Measurements from ENCODE around the gene GJA9. TPM values are rescaled to one million over a fixed set of nuclear protein-coding genes. Genes with fewer than 3 reads are reported as not detected.
A peak's percentile ranks its signal among the peaks of the same experiment; 100 is the strongest.

The GJA9 gene
- total and polyA plus RNA-seq, 9 donors: 0.18 to 0.24 (median 0.24) TPM; not detected in 6

DNA sequence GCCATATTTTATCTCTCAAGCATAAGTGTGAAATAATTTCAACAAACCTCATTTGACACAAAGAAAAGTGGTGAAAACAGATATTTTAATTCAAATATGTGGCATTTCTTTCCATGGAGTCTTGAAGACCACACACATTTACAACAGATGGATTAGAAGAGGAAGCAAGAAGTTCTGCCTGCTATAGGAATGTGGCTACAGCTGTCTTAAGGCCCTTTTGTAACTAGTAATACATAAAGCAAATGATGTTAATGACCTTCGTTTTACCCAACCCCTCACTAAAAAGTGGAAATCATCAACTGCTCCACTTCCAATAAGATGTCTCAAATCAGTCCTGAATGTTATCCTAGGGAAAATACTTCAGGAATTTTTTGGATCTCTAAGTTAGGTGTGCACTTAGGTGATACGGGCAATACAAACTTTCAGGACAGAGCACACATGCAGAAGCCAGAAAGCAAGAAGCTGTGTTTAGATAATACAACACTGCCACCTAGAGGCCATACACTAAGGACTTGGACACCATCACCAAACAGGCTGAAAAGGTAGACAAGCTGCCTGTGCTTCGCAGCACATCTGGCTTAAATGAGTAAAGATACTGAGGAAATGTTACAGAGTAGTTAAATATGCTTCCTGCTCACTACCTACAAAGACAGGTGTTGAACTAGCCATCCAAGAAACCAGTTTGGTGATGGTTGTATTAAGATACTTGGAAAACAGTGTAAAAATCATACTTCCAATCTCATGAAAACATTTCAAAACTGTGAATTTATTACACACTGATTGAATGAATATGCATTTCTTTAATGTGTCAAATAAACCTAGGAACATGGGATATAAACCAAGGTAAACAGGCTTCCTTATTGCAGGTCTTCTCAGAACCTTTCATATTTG, 46.2 kb downstream of the GJA9 start:
- no peaks in the 10 kb centered on the region for H3K27me3 ChIP-seq (ENCODE audit: control insufficient read depth, insufficient read depth, low read length)
- no peaks in the 10 kb centered on the region for H3K4me1 ChIP-seq (ENCODE audit: control insufficient read depth, insufficient read depth, low read length)
- DNase-seq: peak; percentile 90
- no peak overlapping the region for H3K4me3 ChIP-seq (ENCODE audit: low read length)
- WGBS (ENCODE audit: insufficient coverage): no CpG with 5 or more reads among the region's 3 CpGs
- no peak overlapping the region for H3K27ac ChIP-seq (ENCODE audit: low read length)
- H3K36me3 ChIP-seq (ENCODE audit: control insufficient read depth, insufficient read depth, low read length): peaks cover 17% of the 10 kb centered on the region
- no peaks in the 10 kb centered on the region for H3K9me3 ChIP-seq (replicated peaks; ENCODE audit: control insufficient read depth, low read depth, low read length)

- 100% methylated on average over 1 of the region's 3 CpGs for WGBS (ENCODE audit: insufficient coverage)
Observed at GRCh38 chr1:38834221-38834782, 47.1 kb downstream of the GJA9 start.

GRCh38 chr1:38833146-38833545, 48.2 kb downstream of the GJA9 start:
- H3K4me1 ChIP-seq (ENCODE audit: control insufficient read depth, insufficient read depth, low read length): no peaks in the 10 kb centered on the region
- H3K4me3 ChIP-seq (ENCODE audit: low read length): no peak overlapping the region
- no peaks in the 10 kb centered on the region for H3K27me3 ChIP-seq (ENCODE audit: control insufficient read depth, insufficient read depth, low read length)
- peaks cover 4% of the 10 kb centered on the region for H3K36me3 ChIP-seq (ENCODE audit: control insufficient read depth, insufficient read depth, low read length)
- DNase-seq: no peak
- 47% methylated on average over 1 of the region's 3 CpGs for WGBS (ENCODE audit: insufficient coverage)
- no peaks in the 10 kb centered on the region for H3K9me3 ChIP-seq (replicated peaks; ENCODE audit: control insufficient read depth, low read depth, low read length)
- no peak overlapping the region for H3K27ac ChIP-seq (ENCODE audit: low read length)

More at GRCh38 chr1:38834221-38834782, 47.1 kb downstream of the GJA9 start:
- H3K4me3 ChIP-seq (ENCODE audit: low read length): no peak overlapping the region
- no peaks in the 10 kb centered on the region for H3K9me3 ChIP-seq (replicated peaks; ENCODE audit: control insufficient read depth, low read depth, low read length)
- H3K27me3 ChIP-seq (ENCODE audit: control insufficient read depth, insufficient read depth, low read length): no peaks in the 10 kb centered on the region
- H3K27ac ChIP-seq (ENCODE audit: low read length): no peak overlapping the region
- no peaks in the 10 kb centered on the region for H3K4me1 ChIP-seq (ENCODE audit: control insufficient read depth, insufficient read depth, low read length)
- H3K36me3 ChIP-seq (ENCODE audit: control insufficient read depth, insufficient read depth, low read length): peaks cover 14% of the 10 kb centered on the region
- no peak for DNase-seq

GRCh38 chr1:38832370-38832734, 49.0 kb downstream of the GJA9 start:
- DNase-seq: no peak
- H3K27me3 ChIP-seq (ENCODE audit: control insufficient read depth, insufficient read depth, low read length): no peaks in the 10 kb centered on the region
- WGBS (ENCODE audit: insufficient coverage): 83% methylated on average over 1 of the region's 3 CpGs
- H3K36me3 ChIP-seq (ENCODE audit: control insufficient read depth, insufficient read depth, low read length): no peaks in the 10 kb centered on the region
- no peak overlapping the region for H3K4me3 ChIP-seq (ENCODE audit: low read length)
- no peaks in the 10 kb centered on the region for H3K9me3 ChIP-seq (replicated peaks; ENCODE audit: control insufficient read depth, low read depth, low read length)
- H3K27ac ChIP-seq (ENCODE audit: low read length): no peak overlapping the region
- no peaks in the 10 kb centered on the region for H3K4me1 ChIP-seq (ENCODE audit: control insufficient read depth, insufficient read depth, low read length)

DNA sequence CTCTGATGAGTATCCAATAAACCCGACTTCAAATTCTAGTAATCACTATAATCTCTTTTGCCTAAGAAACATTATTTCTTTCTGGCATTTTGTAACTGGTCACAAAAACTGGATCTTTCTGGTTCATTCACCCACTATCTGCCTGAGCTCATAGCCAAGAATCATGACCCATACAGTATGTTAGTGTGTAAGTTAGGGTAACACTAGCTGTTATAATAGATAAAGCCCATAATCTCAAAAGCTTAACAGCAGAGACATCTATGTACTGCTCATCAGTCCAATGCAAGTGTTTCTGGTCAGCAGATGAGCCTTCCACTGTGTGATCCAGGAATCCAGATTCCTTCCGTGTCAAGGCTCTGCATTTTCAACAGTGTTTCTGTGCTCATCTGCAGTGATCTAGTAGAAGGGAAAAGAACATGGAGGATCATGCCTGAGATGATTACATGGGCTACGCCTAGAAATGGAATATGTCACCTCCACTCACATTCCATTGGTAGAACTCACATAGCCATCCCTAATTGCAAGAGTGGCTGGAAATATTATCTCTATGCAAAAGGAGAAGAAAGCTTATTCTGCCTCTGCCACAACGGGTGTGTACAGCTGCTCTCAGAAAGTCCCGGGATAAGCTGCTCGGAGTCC, 49.5 kb downstream of the GJA9 start:
- Histone ChIP-seq H3K4me1 (ENCODE audit: control insufficient read depth, insufficient read depth, low read length) (no peaks in the 10 kb centered on the region), H3K36me3 (ENCODE audit: control insufficient read depth, insufficient read depth, low read length) (no peaks in the 10 kb centered on the region), H3K27me3 (ENCODE audit: control insufficient read depth, insufficient read depth, low read length) (no peaks in the 10 kb centered on the region), H3K4me3 (ENCODE audit: low read length) (no peak overlapping the region), H3K9me3 (replicated peaks; ENCODE audit: control insufficient read depth, low read depth, low read length) (no peaks in the 10 kb centered on the region), H3K27ac (ENCODE audit: low read length) (no peak overlapping the region)
- 63% methylated on average over 4 of the region's 6 CpGs for WGBS (ENCODE audit: insufficient coverage)
- no peak for DNase-seq

DNA sequence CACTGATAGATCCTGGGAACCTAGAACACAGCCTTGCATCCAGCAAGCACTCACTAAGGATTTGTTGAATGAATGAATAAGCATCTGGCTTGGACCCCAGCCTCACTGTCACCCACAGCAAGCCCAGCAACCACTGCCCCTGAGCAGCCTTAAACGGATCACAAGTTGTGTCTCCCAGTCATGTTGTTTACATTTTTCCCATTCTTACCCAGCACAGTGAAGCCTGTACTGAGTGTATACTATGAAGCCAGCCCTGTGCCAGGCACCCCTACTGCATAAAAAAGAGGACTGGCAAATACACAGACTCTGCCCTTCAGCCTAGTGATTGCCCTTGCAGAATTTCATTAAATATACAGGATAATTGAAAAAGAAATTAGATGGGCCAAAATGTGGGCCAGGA, 52.0 kb downstream of the GJA9 start:
- Histone ChIP-seq H3K27ac (ENCODE audit: low read length) (no peak overlapping the region), H3K9me3 (replicated peaks; ENCODE audit: control insufficient read depth, low read depth, low read length) (no peaks in the 10 kb centered on the region), H3K36me3 (ENCODE audit: control insufficient read depth, insufficient read depth, low read length) (no peaks in the 10 kb centered on the region), H3K4me3 (ENCODE audit: low read length) (no peak overlapping the region), H3K27me3 (ENCODE audit: control insufficient read depth, insufficient read depth, low read length) (peaks cover 5% of the 10 kb centered on the region), H3K4me1 (ENCODE audit: control insufficient read depth, insufficient read depth, low read length) (no peaks in the 10 kb centered on the region)
- no peak for DNase-seq
- WGBS (ENCODE audit: insufficient coverage): no CpG with 5 or more reads among the region's 1 CpG

DNA sequence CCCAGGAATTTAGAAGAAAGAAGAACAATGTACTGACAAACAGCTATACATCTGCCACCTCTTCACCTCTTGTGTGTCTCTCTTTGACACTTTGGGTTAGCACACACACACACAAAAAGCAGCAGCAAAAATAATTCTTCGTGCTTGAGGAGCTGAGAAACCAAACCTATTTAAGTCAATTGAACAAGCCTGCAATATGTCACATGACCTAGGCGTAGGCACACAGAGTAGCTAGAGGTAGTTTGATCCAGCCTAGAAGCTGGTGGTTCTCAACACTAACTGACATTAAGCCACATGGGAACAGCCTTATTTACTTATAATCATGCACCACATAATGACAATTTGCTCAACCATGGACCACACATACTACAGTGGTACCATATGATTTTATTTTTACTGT, 54.1 kb downstream of the GJA9 start:
- Histone ChIP-seq H3K27me3 (ENCODE audit: control insufficient read depth, insufficient read depth, low read length) (peaks cover 7% of the 10 kb centered on the region), H3K36me3 (ENCODE audit: control insufficient read depth, insufficient read depth, low read length) (no peaks in the 10 kb centered on the region), H3K9me3 (replicated peaks; ENCODE audit: control insufficient read depth, low read depth, low read length) (no peaks in the 10 kb centered on the region), H3K4me1 (ENCODE audit: control insufficient read depth, insufficient read depth, low read length) (no peaks in the 10 kb centered on the region), H3K4me3 (ENCODE audit: low read length) (no peak overlapping the region), H3K27ac (ENCODE audit: low read length) (no peak overlapping the region)
- WGBS (ENCODE audit: insufficient coverage): no CpG with 5 or more reads among the region's 2 CpGs
- no peak for DNase-seq

GRCh38 chr1:38826886-38827285, 54.5 kb downstream of the GJA9 start:
- no peaks in the 10 kb centered on the region for H3K4me1 ChIP-seq (ENCODE audit: control insufficient read depth, insufficient read depth, low read length)
- peaks cover 7% of the 10 kb centered on the region for H3K27me3 ChIP-seq (ENCODE audit: control insufficient read depth, insufficient read depth, low read length)
- no peaks in the 10 kb centered on the region for H3K36me3 ChIP-seq (ENCODE audit: control insufficient read depth, insufficient read depth, low read length)
- H3K9me3 ChIP-seq (replicated peaks; ENCODE audit: control insufficient read depth, low read depth, low read length): no peaks in the 10 kb centered on the region
- DNase-seq: no peak
- H3K27ac ChIP-seq (ENCODE audit: low read length): no peak overlapping the region
- H3K4me3 ChIP-seq (ENCODE audit: low read length): no peak overlapping the region

DNA sequence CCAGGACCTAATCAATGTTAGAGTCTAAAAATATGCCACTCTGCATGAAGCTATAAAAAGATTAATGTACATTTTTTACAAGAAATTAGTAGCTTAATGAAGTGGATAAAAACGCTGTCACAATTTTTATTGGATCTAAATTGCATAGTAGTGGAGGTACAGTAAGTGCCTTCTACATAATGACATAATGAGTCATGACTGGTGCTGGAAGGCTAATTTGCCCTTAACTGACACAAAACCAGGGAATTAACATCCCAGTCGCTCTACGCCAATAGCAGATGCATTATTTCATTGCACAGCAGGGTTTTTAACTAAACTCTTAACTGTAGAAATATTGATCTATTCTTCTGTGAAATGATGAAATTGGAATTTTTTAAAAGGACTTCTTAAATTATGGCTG, 55.1 kb downstream of the GJA9 start:
- H3K27me3 ChIP-seq (ENCODE audit: control insufficient read depth, insufficient read depth, low read length): peaks cover 11% of the 10 kb centered on the region
- no CpG with 5 or more reads among the region's 3 CpGs for WGBS (ENCODE audit: insufficient coverage)

More for the DNA sequence above, 55.1 kb downstream of the GJA9 start:
- H3K36me3 ChIP-seq (ENCODE audit: control insufficient read depth, insufficient read depth, low read length): no peaks in the 10 kb centered on the region
- no peak overlapping the region for H3K4me3 ChIP-seq (ENCODE audit: low read length)
- H3K4me1 ChIP-seq (ENCODE audit: control insufficient read depth, insufficient read depth, low read length): no peaks in the 10 kb centered on the region
- no peaks in the 10 kb centered on the region for H3K9me3 ChIP-seq (replicated peaks; ENCODE audit: control insufficient read depth, low read depth, low read length)
- no peak overlapping the region for H3K27ac ChIP-seq (ENCODE audit: low read length)
- DNase-seq: no peak
